GM18519 (cell line): ENCODE measurements around the gene NOS2.
"Not testable (repeated sequence)": the region's sequence is repeated elsewhere in the genome, so short reads cannot be mapped to it uniquely, and the experiment has no call there.

Experiments used
- ATAC-seq: cut with Tn5 transposase; IDR thresholded peaks from one replicate; pipeline ENCODE4 v1.9.1; 2021; ENCODE audit warnings: mild to moderate bottlenecking, moderate library complexity; ENCODE audit not compliant: unreplicated experiment, low FRiP score

NOS2 gene

DNA sequence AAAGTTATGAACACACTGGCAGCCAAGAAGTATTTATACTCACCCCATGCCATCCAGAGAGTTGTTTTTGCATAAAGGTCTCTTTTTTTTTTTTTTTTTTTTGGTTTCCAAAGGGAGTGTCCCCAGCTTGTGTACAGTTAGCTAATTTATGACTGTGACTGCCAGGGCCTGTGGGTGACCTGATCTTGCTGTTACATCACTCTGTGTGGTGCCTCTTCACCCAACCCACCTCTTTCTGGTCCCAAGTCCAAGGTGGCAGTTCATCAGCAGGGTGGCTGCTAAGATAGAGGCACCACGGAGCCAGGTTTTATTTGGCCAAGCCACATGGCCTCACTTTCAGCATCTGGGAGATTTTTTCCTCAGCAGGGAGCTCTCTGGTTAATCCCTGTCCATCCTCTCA, at the start of gene NOS2:
TSS of gene NOS2 (minus strand) at position 8 of the 400 bp plus-strand sequence. CDS start 1,720 bp downstream, outside the sequence.
- ATAC-seq: no peak

DNA sequence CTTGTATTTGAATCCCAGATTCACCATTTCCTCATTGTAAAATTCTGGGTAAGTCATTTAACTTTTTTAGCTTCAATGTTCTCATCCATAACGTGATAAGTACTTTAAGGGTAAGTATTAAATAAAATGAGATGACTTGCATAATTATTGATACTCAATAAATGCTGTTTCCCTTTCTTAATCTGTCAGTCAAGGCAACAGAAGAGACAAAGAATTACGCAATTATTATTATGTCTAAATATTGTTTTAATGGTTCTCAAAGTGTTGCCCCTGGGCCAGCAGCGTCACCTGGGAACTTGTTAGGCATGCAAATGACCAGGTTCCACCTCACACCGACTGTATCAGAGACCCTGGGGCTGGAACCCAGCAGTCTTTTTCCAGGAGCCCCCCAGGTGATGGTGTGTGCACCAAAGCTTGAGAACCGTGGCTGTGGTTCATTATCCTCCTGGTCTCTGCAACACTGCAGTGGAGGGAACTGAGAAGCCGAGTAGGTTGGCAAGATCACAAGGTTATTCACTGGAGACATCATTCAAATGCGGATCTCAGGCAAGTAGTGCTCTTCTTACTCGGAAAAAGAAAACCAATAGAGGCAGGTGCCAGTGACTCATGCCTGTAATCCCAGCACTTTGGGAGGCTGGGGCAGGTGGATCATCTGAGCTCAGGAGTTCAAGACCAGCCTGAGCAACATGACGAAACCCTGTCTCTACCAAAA, 49.3 kb upstream of the NOS2 start:
- ATAC-seq: no peak

DNA sequence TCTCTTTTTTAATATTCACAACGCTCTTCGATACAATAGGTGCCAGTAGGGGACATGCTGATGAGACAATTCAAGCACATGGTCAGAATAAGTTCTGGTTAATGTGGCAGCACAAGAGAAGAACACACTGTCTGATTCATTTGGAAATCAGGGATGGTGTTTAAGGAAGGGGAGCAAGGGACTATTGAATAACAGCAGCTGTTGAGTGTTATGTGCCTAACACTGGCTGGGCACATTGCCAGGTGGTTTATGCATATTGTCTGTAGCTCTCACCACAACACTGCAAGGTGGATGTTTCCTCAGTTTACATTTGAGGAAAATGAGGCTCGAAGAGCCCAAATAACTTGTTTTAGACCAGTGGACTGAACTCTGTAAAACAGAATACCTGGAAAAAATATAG, 48.6 kb upstream of the NOS2 start:
- ATAC-seq: no peak

DNA sequence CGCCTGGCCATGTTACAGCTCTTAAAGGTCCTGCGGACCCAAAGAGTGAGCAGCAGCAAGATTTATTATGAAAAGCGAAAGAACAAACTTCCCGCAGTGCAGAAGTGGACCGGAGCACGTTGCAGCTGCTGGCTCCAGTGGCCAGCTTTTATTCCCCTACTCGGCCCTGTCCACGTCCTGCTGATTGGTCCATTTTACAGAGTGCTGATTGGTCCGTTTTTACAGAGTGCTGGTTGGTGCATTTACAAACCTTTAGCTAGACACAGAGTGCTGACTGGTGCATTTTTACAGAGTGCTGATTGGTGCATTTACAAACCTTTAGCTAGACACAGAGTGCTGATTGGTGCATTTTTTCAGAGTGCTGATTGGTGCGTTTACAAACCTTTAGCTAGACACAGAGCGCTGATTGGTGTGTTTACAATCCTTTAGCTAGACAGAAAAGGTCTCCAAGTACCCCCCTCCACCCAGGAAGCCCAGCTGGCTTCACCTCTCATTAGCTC, 46.5 kb upstream of the NOS2 start:
- ATAC-seq: not testable (repeated sequence)

DNA sequence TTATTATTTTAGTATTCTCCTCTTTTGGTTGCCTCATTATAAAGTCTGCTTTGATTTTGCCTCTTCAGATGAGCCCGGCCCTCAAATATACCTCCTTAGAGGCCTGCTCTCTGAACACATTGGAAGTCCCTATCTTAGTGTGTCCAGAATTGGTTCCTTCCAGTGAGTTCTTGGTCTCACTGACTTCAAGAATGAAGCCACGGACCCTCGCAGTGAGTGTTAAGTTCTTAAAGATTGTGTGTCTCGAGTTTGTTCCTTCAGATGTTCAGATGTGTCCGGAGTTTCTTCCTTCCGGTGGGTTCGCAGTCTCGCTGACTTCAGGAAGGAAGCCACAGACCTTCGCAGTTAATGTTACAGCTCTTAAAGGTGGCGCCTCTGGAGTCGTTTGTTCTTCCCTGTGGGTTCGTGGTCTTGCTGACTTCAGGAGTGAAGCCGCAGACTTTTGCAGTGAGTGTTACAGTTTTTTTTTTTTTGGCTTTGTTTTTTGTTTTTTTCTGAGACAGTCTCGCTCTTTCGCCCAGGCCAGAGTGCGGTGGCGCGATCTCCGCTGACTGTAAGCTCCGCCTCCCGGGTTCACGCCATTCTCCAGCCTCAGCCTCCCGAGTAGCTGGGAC, 45.8 kb upstream of the NOS2 start:
- no peak for ATAC-seq

DNA sequence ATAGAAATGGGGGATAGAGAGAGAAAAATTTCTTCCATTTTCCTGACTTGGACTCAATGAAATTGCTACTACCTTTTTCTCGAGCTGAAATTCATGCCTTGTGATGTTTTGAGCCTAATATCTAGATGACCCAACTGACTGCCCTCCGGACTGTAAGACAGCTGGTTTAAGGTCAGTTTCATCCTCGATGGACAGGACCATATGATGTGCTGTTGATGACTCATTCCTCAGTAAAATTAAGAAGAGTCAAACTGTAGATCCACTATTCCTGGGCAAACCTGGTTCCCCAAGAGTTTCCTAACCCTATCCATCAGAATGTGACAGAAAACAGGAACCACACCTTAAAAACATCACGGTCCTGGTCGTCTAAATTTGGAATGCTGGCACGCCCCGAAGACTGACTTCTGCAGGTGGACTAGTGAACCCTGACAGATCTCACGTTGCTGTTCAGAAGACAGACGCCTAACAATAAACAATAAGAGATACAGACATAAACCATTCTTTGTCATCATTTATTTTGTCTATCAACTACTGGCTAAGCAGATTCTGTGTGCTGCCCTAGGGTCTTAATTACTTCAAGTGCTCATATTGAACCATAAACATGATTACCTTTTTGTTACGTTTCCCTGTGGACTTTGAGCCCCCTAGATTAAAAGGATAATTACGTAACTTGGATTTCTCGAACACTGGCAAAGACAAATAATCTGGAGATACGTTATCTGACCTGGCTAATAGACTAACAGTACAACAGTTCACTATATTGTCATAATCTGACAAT, 45.1 kb upstream of the NOS2 start:
- no peak for ATAC-seq

DNA sequence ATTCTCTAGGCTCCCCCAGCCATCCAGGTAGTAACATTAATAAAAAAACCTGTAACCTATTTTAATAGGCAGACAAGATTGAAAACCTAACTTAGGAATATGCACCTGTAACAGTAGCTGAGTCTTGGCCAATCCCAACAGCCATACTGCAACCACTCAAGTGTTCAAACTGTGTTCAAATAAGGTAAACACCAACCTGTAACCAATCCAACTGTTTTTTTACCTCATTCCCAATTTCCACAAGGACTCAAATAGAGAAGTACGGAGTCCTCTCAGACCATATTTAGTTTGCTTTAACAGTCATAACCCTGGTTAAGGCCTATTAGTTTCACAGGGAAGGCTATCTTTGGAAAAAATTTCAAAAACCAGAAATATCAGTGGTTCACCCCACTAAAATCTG, 40.4 kb upstream of the NOS2 start:
- no peak for ATAC-seq

DNA sequence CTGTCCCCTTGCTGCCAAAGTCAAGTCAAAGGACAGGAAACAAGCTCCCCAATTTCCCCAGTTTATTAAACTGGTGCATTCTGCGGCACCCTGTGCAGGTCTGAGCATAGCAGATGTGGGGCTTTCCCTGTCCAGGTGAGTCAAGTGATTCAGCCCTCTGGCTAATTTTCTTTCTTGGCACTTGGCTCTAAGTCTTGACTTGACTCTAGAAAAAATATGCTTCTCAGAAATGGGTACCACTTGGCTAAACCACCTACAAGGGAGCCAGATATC, 40.0 kb upstream of the NOS2 start:
- ATAC-seq: not testable (repeated sequence)

DNA sequence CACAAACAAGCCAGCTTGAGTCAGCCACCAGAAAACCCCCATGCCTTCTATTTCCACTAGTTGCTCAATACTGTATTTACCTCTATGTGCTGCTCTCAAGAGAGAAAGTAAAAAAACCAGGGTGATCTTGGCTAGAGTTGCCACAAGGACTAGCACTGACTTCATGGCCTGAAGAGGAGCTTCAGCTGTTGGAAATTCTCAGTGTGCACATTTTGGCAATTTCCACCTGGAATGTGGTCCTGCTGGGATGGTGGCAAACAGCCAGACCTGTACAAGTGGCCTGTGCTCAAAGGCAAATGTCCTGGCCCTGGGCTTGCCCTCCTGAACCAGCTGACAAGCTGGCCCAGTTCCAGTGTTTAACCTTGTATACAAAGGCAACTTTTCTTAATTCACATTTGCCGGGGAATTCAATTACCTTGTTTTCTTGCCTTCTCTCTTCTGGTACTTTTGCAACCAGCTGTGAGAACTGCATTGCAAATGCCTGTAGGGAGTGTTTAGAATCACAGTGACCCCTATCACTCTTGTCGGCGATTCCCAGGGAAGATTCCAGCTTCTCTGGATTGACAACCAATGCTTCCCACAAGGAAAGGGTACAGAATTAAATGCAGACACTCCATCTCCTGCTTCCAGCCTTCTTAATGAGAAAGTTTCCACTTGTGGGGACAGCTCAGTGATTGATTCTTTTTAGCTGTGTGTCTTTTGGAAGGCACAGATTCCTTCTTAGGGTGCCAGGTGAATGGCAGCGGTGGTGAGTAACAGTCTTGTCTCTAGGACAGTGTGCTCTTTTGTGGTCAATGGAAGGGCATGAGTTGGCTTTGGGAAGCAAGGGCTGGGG, 39.5 kb upstream of the NOS2 start:
- not testable (repeated sequence) for ATAC-seq

DNA sequence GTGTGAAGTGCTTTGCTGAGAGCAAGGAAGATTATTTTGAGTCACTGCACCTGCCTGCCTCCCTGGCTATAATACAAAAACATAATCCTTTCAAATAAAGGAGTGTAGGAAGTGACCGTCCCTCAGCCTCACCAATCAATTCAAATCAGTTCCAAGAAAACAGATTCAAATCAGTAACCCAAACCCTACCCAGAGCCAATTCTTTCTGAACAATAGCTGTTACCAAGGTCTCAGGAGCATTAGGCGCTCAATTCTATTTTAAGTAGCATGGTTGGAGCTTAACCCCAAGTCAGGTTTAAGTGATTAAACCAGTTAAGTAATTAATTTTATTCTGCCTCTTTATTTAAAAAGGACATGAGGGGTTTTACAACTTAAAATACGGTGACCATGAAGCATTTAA, 38.3 kb upstream of the NOS2 start:
- not testable (repeated sequence) for ATAC-seq

DNA sequence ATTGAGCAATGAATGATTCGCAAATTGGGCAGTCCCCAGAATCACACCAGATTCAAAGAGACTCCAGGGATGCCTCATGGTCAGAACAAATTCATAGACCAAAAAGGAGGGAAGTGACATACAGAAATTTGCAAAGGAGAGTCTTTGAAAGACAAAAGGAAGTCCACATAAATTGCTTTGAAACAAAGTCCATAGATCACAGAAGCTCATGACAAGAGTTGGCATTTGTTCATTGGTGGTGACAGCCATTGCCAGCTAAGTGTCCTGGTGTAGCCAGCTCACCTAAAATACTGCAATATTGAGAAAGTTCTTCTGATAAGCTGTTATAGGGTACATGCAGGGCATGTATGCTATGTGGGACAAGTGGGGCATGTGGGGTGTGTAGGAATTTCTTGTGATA, 37.4 kb upstream of the NOS2 start:
- not testable (repeated sequence) for ATAC-seq

DNA sequence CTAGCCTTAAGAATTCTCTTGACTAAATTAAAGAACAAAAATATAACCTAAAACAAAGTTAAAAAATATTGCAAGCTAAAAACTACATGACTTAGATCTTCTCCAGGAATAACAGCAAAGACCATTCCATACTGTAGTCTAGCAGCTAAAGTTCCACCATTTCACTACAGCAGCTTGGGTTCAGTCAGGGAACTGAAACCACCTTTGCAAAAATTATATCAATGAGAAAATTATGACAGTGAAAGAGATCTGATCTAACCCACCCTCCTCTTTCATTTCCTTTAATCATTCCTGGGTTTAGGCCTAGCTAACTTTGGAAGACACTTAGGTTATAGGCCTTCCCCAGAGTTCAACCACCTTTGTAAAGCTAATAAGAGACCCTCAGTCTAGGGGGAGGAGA, 36.3 kb upstream of the NOS2 start:
- no peak for ATAC-seq

DNA sequence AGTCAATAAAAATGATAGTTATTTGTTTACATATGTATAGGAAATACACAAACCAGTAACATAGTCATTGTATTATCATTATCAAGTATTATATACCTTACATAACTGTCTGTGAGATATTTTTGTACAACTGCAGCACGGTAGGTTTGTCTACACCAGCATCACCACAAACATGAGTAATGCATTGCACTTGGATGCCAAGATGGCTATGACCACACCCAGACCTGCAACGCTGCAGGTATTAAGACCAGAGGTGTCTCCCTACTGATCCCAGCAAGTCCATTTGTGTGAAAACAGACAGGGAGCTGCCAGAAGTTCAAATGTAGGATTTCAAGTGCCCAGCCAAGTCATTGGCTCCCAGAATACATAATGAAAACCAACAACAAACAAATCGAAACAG, 34.2 kb upstream of the NOS2 start:
- no peak for ATAC-seq

DNA sequence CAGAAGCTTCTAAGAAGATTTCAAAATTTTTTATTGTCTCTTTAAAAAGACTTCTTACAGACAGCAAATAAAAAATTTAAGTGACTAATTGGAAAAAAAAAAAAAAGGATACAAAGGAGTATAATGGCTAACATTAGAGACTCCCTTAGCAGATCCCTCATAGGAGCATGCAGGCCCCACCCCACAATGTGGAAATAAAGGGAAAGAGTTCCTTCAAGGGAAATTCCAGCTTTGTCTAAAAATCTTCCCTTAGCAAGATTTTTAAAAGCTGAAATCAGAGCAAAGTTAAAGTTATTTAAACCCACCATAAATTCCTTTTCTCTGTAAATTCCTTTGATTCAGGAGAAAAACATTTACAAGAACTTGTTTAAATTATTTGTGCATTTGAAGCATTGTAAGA, 32.5 kb upstream of the NOS2 start:
- no peak for ATAC-seq

DNA sequence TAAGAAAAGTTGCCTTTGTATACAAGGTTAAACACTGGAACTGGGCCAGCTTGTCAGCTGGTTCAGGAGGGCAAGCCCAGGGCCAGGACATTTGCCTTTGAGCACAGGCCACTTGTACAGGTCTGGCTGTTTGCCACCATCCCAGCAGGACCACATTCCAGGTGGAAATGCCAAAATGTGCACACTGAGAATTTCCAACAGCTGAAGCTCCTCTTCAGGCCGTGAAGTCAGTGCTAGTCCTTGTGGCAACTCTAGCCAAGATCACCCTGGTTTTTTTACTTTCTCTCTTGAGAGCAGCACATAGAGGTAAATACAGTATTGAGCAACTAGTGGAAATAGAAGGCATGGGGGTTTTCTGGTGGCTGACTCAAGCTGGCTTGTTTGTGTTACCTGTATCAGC, 29.6 kb upstream of the NOS2 start:
- not testable (repeated sequence) for ATAC-seq

DNA sequence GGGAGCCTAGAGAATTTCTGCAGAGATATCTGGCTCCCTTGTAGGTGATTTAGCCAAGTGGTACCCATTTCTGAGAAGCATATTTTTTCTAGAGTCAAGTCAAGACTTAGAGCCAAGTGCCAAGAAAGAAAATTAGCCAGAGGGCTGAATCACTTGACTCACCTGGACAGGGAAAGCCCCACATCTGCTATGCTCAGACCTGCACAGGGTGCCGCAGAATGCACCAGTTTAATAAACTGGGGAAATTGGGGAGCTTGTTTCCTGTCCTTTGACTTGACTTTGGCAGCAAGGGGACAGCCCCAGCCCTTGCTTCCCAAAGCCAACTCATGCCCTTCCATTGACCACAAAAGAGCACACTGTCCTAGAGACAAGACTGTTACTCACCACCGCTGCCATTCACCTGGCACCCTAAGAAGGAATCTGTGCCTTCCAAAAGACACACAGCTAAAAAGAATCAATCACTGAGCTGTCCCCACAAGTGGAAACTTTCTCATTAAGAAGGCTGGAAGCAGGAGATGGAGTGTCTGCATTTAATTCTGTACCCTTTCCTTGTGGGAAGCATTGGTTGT, 28.9 kb upstream of the NOS2 start:
- not testable (repeated sequence) for ATAC-seq

DNA sequence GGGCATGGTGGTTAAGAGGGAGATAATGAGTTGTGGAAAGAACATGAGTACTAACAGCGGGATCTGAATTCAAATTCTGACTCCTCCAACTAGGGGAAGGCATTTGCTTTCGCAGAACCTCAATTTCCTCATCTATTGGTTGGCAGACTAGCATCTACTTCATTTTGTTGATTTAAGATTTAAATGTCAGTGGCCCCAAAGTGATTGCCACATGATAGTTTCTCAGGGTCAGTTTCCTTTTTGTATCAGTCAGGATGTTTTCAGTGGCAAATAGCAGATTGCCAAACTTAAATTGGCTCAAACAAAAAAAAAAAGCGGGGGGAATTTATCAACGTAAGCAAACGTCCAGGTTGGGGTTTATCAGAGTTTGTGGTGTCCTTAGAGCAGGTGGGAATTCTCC, 25.1 kb upstream of the NOS2 start:
- no peak for ATAC-seq

DNA sequence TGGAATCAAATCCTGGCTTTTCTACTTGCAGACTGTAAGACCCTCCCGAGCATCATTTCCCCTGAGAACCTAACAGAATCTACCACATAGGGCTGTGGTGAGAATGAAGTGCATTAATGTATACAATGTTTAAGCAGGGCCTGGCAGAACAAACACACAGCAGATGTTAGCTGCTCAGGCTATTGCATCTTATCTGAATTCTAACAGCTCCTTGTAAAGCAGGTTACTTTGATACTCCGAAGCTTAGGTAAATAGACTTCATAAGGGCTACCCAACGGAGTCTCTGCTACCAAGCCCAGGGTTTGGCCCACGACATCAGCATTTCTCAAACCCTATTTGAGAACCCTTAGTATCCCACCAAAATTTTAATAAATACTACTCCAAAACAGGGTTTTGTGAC, 24.4 kb upstream of the NOS2 start:
- ATAC-seq: no peak

DNA sequence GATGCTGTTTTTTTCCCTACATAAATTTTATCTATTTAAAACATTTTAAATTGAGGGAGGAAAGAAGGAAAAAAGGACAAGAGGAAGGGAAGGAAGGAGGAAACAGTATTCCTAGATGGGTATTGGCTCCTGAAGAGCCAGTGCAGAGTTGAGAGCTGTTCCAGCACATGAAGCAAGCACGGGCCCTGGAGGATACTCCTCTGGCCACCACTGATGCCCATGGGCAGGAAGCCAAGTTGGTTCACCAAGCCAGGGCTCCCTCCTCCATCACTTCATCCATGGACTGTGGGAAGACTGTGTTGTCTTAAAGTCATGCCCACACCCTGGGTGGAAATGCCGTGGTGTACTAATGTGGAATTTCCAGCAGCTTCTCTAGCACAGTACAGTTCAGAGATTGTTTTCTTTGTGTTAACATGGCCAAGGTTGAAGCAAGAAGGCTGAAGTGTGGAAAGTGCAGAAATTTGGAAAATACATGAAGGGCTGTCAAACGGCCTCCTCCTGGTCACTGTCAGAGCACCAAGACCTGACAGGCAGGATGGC, 23.9 kb upstream of the NOS2 start:
- ATAC-seq: no peak

DNA sequence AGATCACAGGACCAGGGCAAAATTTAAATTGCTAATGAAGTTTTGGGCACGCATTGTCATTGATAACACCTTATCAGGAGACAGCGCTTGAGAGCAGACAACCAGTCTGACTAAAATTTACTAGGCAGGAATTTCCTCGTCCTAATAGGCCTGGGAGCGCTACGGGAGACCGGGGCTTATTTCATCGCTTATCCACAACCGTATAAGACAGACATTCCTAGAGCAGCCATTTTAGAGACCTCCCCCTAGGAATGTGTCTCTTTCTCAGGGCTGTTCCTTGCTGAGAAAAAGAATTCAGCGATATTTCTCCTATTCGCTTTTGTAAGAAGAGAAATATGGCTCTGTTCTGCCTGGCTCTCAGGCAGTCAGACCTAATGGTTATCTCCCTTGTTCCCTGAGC, 21.8 kb upstream of the NOS2 start:
- not testable (repeated sequence) for ATAC-seq
